ENCODE results near the gene ITIH1. TPM values are rescaled to one million over a fixed set of nuclear protein-coding genes. Genes with fewer than 3 reads are reported as not detected.
"Not testable (repeated sequence)": the region's sequence is repeated elsewhere in the genome, so short reads cannot be mapped to it uniquely, and the experiment has no call there.

The ITIH1 gene
- total RNA-seq = not detected

GRCh38 chr3:52777127-52777958 lies at the start of gene ITIH1:
TSS of gene ITIH1 (plus strand) at chr3:52777599. CDS start at chr3:52777616, 17 bp downstream.
- POLR2A ChIA-PET = interaction anchor here (0.6 kb wide), 1 partner anchor 124 kb away, joined by 4 read pairs; no protein-coding TSS in a partner anchor
- CTCF ChIA-PET = no interaction called here

- POLR2A ChIA-PET, CTCF ChIA-PET: not testable (repeated sequence)
Measured at GRCh38 chr3:52728753-52729152, 48.6 kb upstream of the ITIH1 start.

GRCh38 chr3:52730681-52731080 lies 46.7 kb upstream of the ITIH1 start:
- CTCF ChIA-PET = no interaction called here
- POLR2A ChIA-PET = no interaction called here

GRCh38 chr3:52731590-52731989 lies 45.8 kb upstream of the ITIH1 start:
- CTCF ChIA-PET = no interaction called here
- POLR2A ChIA-PET = no interaction called here

GRCh38 chr3:52733256-52733891 lies 44.0 kb upstream of the ITIH1 start:
- POLR2A ChIA-PET = no interaction called here
- CTCF ChIA-PET = no interaction called here

- POLR2A ChIA-PET = no interaction called here
- CTCF ChIA-PET = interaction anchor here (1.4 kb wide), 1 partner anchor 14 kb away, joined by 4 read pairs; no protein-coding TSS in a partner anchor
Measured at GRCh38 chr3:52739730-52740129, 37.7 kb upstream of the ITIH1 start.

- POLR2A ChIA-PET = no interaction called here
- CTCF ChIA-PET = interaction anchor here (0.6 to 1.0 kb wide), 2 partner anchors 52 to 150 kb away, joined by 3 to 4 read pairs; partner anchors contain the start of gene ITIH3
Measured at GRCh38 chr3:52742418-52743041, 34.9 kb upstream of the ITIH1 start.

- ChIA-PET POLR2A (no interaction called here), CTCF (interaction anchor here (1.0 kb wide), 1 partner anchor 51 kb away, joined by 3 read pairs; the partner anchor contains the start of gene ITIH3)
Measured at GRCh38 chr3:52743152-52743551, 34.2 kb upstream of the ITIH1 start.

GRCh38 chr3:52743721-52744120 lies 33.7 kb upstream of the ITIH1 start:
- POLR2A ChIA-PET = no interaction called here
- CTCF ChIA-PET = interaction anchor here (1.0 kb wide), 1 partner anchor 50 kb away, joined by 3 read pairs; the partner anchor contains the start of gene ITIH3

- ChIA-PET CTCF (no interaction called here), POLR2A (no interaction called here)
Measured at GRCh38 chr3:52752045-52752660, 25.2 kb upstream of the ITIH1 start.

GRCh38 chr3:52754373-52754772 lies 23.0 kb upstream of the ITIH1 start:
- CTCF ChIA-PET = no interaction called here

GRCh38 chr3:52756141-52756540 lies 21.3 kb upstream of the ITIH1 start:
- CTCF ChIA-PET = no interaction called here

More at GRCh38 chr3:52754373-52754772, 23.0 kb upstream of the ITIH1 start:
- POLR2A ChIA-PET = no interaction called here

GRCh38 chr3:52763466-52763865 lies 13.9 kb upstream of the ITIH1 start:
- CTCF ChIA-PET = no interaction called here
- POLR2A ChIA-PET = no interaction called here

More at GRCh38 chr3:52756141-52756540, 21.3 kb upstream of the ITIH1 start:
- POLR2A ChIA-PET = no interaction called here

GRCh38 chr3:52769786-52770455 lies 7.5 kb upstream of the ITIH1 start:
- ChIA-PET POLR2A (interaction anchor here (0.6 to 1.0 kb wide), 3 partner anchors 24 to 282 kb away, joined by 3 read pairs; partner anchors contain the start of gene SPCS1), CTCF (no interaction called here)

GRCh38 chr3:52770496-52771333 lies 6.7 kb upstream of the ITIH1 start, which contains the start of gene NEK4:
TSS of gene NEK4 (minus strand) at chr3:52770940. CDS start at chr3:52770746, 194 bp downstream.
- CTCF ChIA-PET = interaction anchor here (1.1 to 1.7 kb wide), 2 partner anchors 28 to 50 kb away, joined by 4 to 6 read pairs; no protein-coding TSS in a partner anchor
- POLR2A ChIA-PET = interaction anchor here (0.6 to 1.0 kb wide), 4 partner anchors 11 to 281 kb away, joined by 3 read pairs; partner anchors contain the start of gene SPCS1

- ChIA-PET POLR2A (interaction anchor here (0.6 kb wide), 3 partner anchors 11 to 360 kb away, joined by 3 to 6 read pairs (median 4); no protein-coding TSS in a partner anchor), CTCF (interaction anchor here (0.6 to 1.7 kb wide), 3 partner anchors 28 to 289 kb away, joined by 3 to 6 read pairs (median 4); no protein-coding TSS in a partner anchor)
Measured at GRCh38 chr3:52771334-52771681, 6.1 kb upstream of the ITIH1 start.

- CTCF ChIA-PET = interaction anchor here (0.6 to 1.7 kb wide), 3 partner anchors 27 to 289 kb away, joined by 3 to 6 read pairs (median 4); no protein-coding TSS in a partner anchor
- POLR2A ChIA-PET = interaction anchor here (0.6 kb wide), 3 partner anchors 10 to 360 kb away, joined by 3 to 6 read pairs (median 4); no protein-coding TSS in a partner anchor
Measured at GRCh38 chr3:52771702-52772101, 5.7 kb upstream of the ITIH1 start.
